Skin epidermis (tissue), 12 donors: ENCODE data around the gene ACSM2A.
"Not testable (repeated sequence)": the region's sequence is repeated elsewhere in the genome, so short reads cannot be mapped to it uniquely, and the experiment has no call there.

Experiments used
- H3K27ac ChIP-seq, 21 experiments: fragments of 200-600 bp; sonication (generic) in 11 of 21; one replicate each; pipeline ENCODE4 v1.5.0; 2020; ENCODE audit warnings: mild to moderate bottlenecking in 3 of 21, inconsistent platforms in 2 of 21, moderate library complexity in 2 of 21
- H3K4me3 ChIP-seq, 7 experiments: fragments of 200-600 bp; sonication (generic) in 2 of 7; one replicate each; pipeline ENCODE4 v1.5.0; 2020; ENCODE audit warnings: inconsistent platforms in 2 of 7, mild to moderate bottlenecking in 2 of 7, moderate library complexity in 1 of 7

Gene ACSM2A

GRCh38 chr16:20446652-20447393 lies 4.5 kb upstream of the ACSM2A start:
- H3K27ac ChIP-seq: not testable (repeated sequence)

GRCh38 chr16:20453633-20454032 lies 2.3 kb downstream of the ACSM2A start:
- not testable (repeated sequence) for H3K27ac ChIP-seq, H3K4me3 ChIP-seq

More at GRCh38 chr16:20446652-20447393, 4.5 kb upstream of the ACSM2A start:
- H3K4me3 ChIP-seq: not testable (repeated sequence)

GRCh38 chr16:20459227-20459626 lies 7.9 kb downstream of the ACSM2A start:
- not testable (repeated sequence) for H3K4me3 ChIP-seq, H3K27ac ChIP-seq

GRCh38 chr16:20460313-20460712 lies 9.0 kb downstream of the ACSM2A start:
- not testable (repeated sequence) for H3K27ac ChIP-seq, H3K4me3 ChIP-seq

- H3K4me3 ChIP-seq, H3K27ac ChIP-seq: not testable (repeated sequence)
Measured at GRCh38 chr16:20468954-20469353, 17.6 kb downstream of the ACSM2A start.

- not testable (repeated sequence) for H3K4me3 ChIP-seq, H3K27ac ChIP-seq
Measured at GRCh38 chr16:20469930-20470329, 18.6 kb downstream of the ACSM2A start.

GRCh38 chr16:20470732-20471131 lies 19.4 kb downstream of the ACSM2A start:
- H3K27ac ChIP-seq, H3K4me3 ChIP-seq: not testable (repeated sequence)

GRCh38 chr16:20477188-20477744 lies 25.9 kb downstream of the ACSM2A start:
- not testable (repeated sequence) for H3K4me3 ChIP-seq
- peak overlapping the region in 2 of 21 experiments; percentile 44 to 63 for H3K27ac ChIP-seq

GRCh38 chr16:20483989-20484388 lies 32.7 kb downstream of the ACSM2A start:
- H3K27ac ChIP-seq, H3K4me3 ChIP-seq: not testable (repeated sequence)

GRCh38 chr16:20484726-20485125 lies 33.4 kb downstream of the ACSM2A start:
- Histone ChIP-seq H3K4me3 (no peak overlapping the region), H3K27ac (no peak overlapping the region)

GRCh38 chr16:20485408-20485807 lies 34.1 kb downstream of the ACSM2A start:
- Histone ChIP-seq H3K4me3 (no peak overlapping the region), H3K27ac (no peak overlapping the region)

GRCh38 chr16:20490994-20491393 lies 39.7 kb downstream of the ACSM2A start:
- H3K4me3 ChIP-seq, H3K27ac ChIP-seq: not testable (repeated sequence)

- not testable (repeated sequence) for H3K27ac ChIP-seq, H3K4me3 ChIP-seq
Measured at GRCh38 chr16:20491448-20491847, 40.1 kb downstream of the ACSM2A start.

GRCh38 chr16:20504418-20504817 lies 53.1 kb downstream of the ACSM2A start:
- Histone ChIP-seq H3K27ac (no peak overlapping the region), H3K4me3 (no peak overlapping the region)

GRCh38 chr16:20507280-20507679 lies 56.0 kb downstream of the ACSM2A start:
- Histone ChIP-seq H3K4me3 (no peak overlapping the region), H3K27ac (no peak overlapping the region)

GRCh38 chr16:20510323-20510722 lies 59.0 kb downstream of the ACSM2A start:
- Histone ChIP-seq H3K27ac (no peak overlapping the region), H3K4me3 (no peak overlapping the region)

- Histone ChIP-seq H3K4me3 (no peak overlapping the region), H3K27ac (no peak overlapping the region)
Measured at GRCh38 chr16:20515688-20516090, 64.4 kb downstream of the ACSM2A start.

GRCh38 chr16:20517149-20517548 lies 65.8 kb downstream of the ACSM2A start:
- Histone ChIP-seq H3K4me3 (no peak overlapping the region), H3K27ac (no peak overlapping the region)

GRCh38 chr16:20519231-20519630 lies 67.9 kb downstream of the ACSM2A start:
- Histone ChIP-seq H3K27ac (no peak overlapping the region), H3K4me3 (no peak overlapping the region)

GRCh38 chr16:20520103-20520502 lies 68.8 kb downstream of the ACSM2A start:
- Histone ChIP-seq H3K27ac (no peak overlapping the region), H3K4me3 (no peak overlapping the region)

- H3K27ac ChIP-seq, H3K4me3 ChIP-seq: not testable (repeated sequence)
Measured at GRCh38 chr16:20531795-20532194, 80.5 kb downstream of the ACSM2A start.
